K562 (cell line): ENCODE data around the gene MGAT4B. TPM values are rescaled to one million over a fixed set of nuclear protein-coding genes. Genes with fewer than 3 reads are reported as not detected.

Source experiments
- ATAC-seq: fragments of 200-7000 bp; cut with Tn5 transposase; 3 replicates; pipeline ENCODE4 v1.9.1; 2020; ENCODE audit warnings: moderate library complexity
- BruUV-seq: library from RNA; stranded (reverse); fragments of 400-500 nt; replicated peaks from 2 replicates; lab custom pipeline; 2021; lab: Mats Ljungman, UMichigan
- CTCF ChIA-PET: fragments of 300-600 bp; formaldehyde crosslinking; extraction: SDS; loops from one replicate; lab custom pipeline; 2021; ENCODE audit warnings: low intra/inter-chr PET ratio; lab: Yijun Ruan, JAX
- POLR2A ChIA-PET: fragments of 300-600, 350-650 bp; sonication (Branson Sonifier 250); formaldehyde crosslinking; extraction: SDS; loops from one replicate; lab custom pipeline; 2021; ENCODE audit warnings: antibody characterized with exemption, inconsistent platforms; lab: Yijun Ruan, JAX
- DNase-seq, 4 experiments: peaks; one replicate each; pipeline versions ENCODE4 v3.0.0 to v3.0.0-alpha.2; 2011 to 2018; ENCODE audit warnings: low spot score in 3 of 4, mixed read lengths in 3 of 4; ENCODE audit errors: extremely low read depth in 1 of 4
- FAIRE-seq: peaks from 2 replicates; lab custom pipeline; 2011; peaks lifted over from hg19 to GRCh38; lab: Jason Lieb, UNC
- H2AFZ ChIP-seq: 2 replicates; pipeline ENCODE4 v1.6.0; 2011; ENCODE audit warnings: low read depth, low read length, control low read depth, inconsistent platforms
- H3K27ac ChIP-seq: fragments of 200-600 bp; 3 replicates; pipeline ENCODE4 v1.8.0; 2011; ENCODE audit warnings: low read depth, mild to moderate bottlenecking, control low read depth, inconsistent platforms, low read length, moderate library complexity, mixed read lengths; ENCODE audit errors: extremely low read depth
- H3K27me3 ChIP-seq, 2 experiments: fragments of 300-600 bp in 1 of 2; 2 replicates in 1 of 2; 3 replicates in 1 of 2; pipeline versions ENCODE4 v1.6.0 to v1.8.0; 2011; ENCODE audit warnings: inconsistent platforms in 2 of 2, low read length in 2 of 2, mild to moderate bottlenecking in 1 of 2, mixed read lengths in 1 of 2, moderate library complexity in 1 of 2; ENCODE audit not compliant: control insufficient read depth in 2 of 2, insufficient read depth in 2 of 2
- H3K36me3 ChIP-seq: fragments of 300-600 bp; 3 replicates; pipeline ENCODE4 v1.8.0; 2011; ENCODE audit warnings: mild to moderate bottlenecking, low read length, inconsistent platforms; ENCODE audit not compliant: control insufficient read depth, insufficient read depth
- H3K4me1 ChIP-seq, 2 experiments: fragments of 200-600 bp in 1 of 2; replicated peaks in 1 of 2; 2 replicates in 1 of 2; 3 replicates in 1 of 2; pipeline versions ENCODE4 v1.5.1 to v1.8.0; 2011; ENCODE audit warnings: inconsistent platforms in 2 of 2, low read length in 2 of 2, mild to moderate bottlenecking in 1 of 2, mixed read lengths in 1 of 2, moderate library complexity in 1 of 2; ENCODE audit not compliant: control insufficient read depth in 2 of 2, insufficient read depth in 2 of 2
- H3K4me2 ChIP-seq: 2 replicates; pipeline ENCODE4 v1.6.1; 2011; ENCODE audit warnings: low read length, control low read depth, inconsistent platforms, mixed read lengths; ENCODE audit not compliant: insufficient read depth
- H3K4me3 ChIP-seq: fragments of 200-600 bp; sonication (generic), shearing (Covaris generic); 2 replicates; pipeline ENCODE4 v1.5.1; 2016; ENCODE audit warnings: control low read depth, inconsistent platforms
- H3K79me2 ChIP-seq: fragments of 200-600 bp; 3 replicates; pipeline ENCODE4 v1.8.0; 2011; ENCODE audit warnings: low read length, inconsistent platforms; ENCODE audit not compliant: control insufficient read depth, insufficient read depth
- H3K9ac ChIP-seq, 2 experiments: 2 replicates each; pipeline versions ENCODE4 v1.6.0 to v1.6.1; 2011; ENCODE audit warnings: low read depth in 2 of 2, low read length in 2 of 2, control low read depth in 1 of 2, inconsistent platforms in 1 of 2, mild to moderate bottlenecking in 1 of 2, mixed read lengths in 1 of 2; ENCODE audit not compliant: insufficient read depth in 1 of 2
- H3K9me1 ChIP-seq: one replicate; pipeline ENCODE4 v1.6.0; 2011; ENCODE audit warnings: inconsistent platforms, mild to moderate bottlenecking, low read length, moderate library complexity; ENCODE audit not compliant: control insufficient read depth, insufficient read depth
- H3K9me3 ChIP-seq: replicated peaks from 2 replicates; pipeline ENCODE4 v1.5.1; 2011; ENCODE audit warnings: low read depth, low read length, inconsistent platforms; ENCODE audit not compliant: control insufficient read depth, insufficient read depth
- H4K20me1 ChIP-seq: replicated peaks from 2 replicates; pipeline ENCODE4 v1.6.1; 2011; ENCODE audit warnings: low read length, inconsistent platforms, mixed read lengths; ENCODE audit not compliant: control insufficient read depth, insufficient read depth
- BRF1 ChIP-seq: IDR thresholded peaks from 3 replicates; pipeline ENCODE4 v1.6.1; 2011; ENCODE audit warnings: borderline replicate concordance, mild to moderate bottlenecking; ENCODE audit not compliant: insufficient read length; ENCODE audit errors: extremely low read depth
- DMBX1 ChIP-seq: fragments of 250-450 bp; sonication (Bioruptor Pico); IDR thresholded peaks from 2 replicates; pipeline ENCODE4 v1.8.0; 2022; ENCODE audit warnings: inconsistent platforms, mild to moderate bottlenecking, moderate library complexity, borderline replicate concordance
- GABPA ChIP-seq: fragments of 200-800 bp; sonication (Bioruptor generic); conservative IDR thresholded peaks from 2 replicates; pipeline ENCODE4 v1.6.1; 2016; ENCODE audit warnings: low read depth, missing genetic modification characterization, missing compliant biosample characterization
- SRSF1 ChIP-seq: fragments of 200-400 bp; formaldehyde crosslinking; IDR thresholded peaks from 2 replicates; pipeline ENCODE4 v1.6.1; 2017; ENCODE audit warnings: mild to moderate bottlenecking, low read depth, low read length, moderate library complexity
- WHSC1 ChIP-seq: IDR thresholded peaks from one replicate; pipeline ENCODE4 v1.6.1; 2012; ENCODE audit warnings: low read length, control low read depth, inconsistent platforms
- ZFP1 ChIP-seq: fragments of 450-650 bp; formaldehyde crosslinking; IDR thresholded peaks from 2 replicates; pipeline ENCODE4 v1.4.0; 2020; ENCODE audit warnings: mild to moderate bottlenecking, mixed read lengths
- ZNF282 ChIP-seq: sonication (generic); formaldehyde crosslinking; IDR thresholded peaks from 2 replicates; pipeline ENCODE4 v1.8.1; 2023; ENCODE audit warnings: missing genetic modification reagents
- ZNF316 ChIP-seq: fragments of 450-650 bp; IDR thresholded peaks from 2 replicates; pipeline ENCODE4 v1.6.1; 2016
- ZNF717 ChIP-seq: fragments of 250-450 bp; sonication (Bioruptor Pico); IDR thresholded peaks from 2 replicates; pipeline ENCODE4 v1.5.0; 2021
- WGBS: fragments of 100-300 bp; shearing (Covaris generic); methylation state at CpG from one replicate; pipeline ENCODE4 v1.1.6; 2016; ENCODE audit warnings: low coverage, mixed read lengths; ENCODE audit not compliant: insufficient coverage; ENCODE audit errors: missing lambda C conversion rate; 5-methylcytosine and 5-hydroxymethylcytosine counted together
- in situ Hi-C: fragments of 300-500 bp; cut with MboI; formaldehyde crosslinking; loops from 4 replicates; pipeline ENCODE4 v1.15.0; 2018; ENCODE audit warnings: inconsistent platforms, mixed read lengths
- intact Hi-C: fragments of 100-400 bp; cut with micrococcal nuclease; formaldehyde crosslinking; loops from 2 replicates; pipeline ENCODE4 v1.14.2; 2022
- polyA plus RNA-seq, 8 experiments: library from polyadenylated mRNA; depleted of rRNA in 4 of 8; stranded (reverse) in 5 of 8; unstranded in 3 of 8; fragments of >200 nt; fragmentation: Nextera tagmentation in 2 of 8; fragmentation: Illumina TruSeq in 1 of 8; extraction: Ambion mirVana in 2 of 8; extraction: Trizol in 1 of 8; gene quantifications; 2 replicates each; pipeline versions ENCODE4 v1.2.1 to v1.2.3, GENCODE V29; 2011 to 2014; ENCODE audit warnings: inconsistent platforms in 1 of 8, missing spikeins in 1 of 8
- total RNA-seq, 7 experiments: library from RNA; depleted of rRNA in 6 of 7; stranded (reverse); fragments of >200 nt in 6 of 7; fragmentation: Illumina TruSeq in 2 of 7; extraction: Trizol in 2 of 7; gene quantifications; 2 replicates each; pipeline versions ENCODE4 v1.2.1 to v1.2.3, GENCODE V29; 2011 to 2021; ENCODE audit warnings: low replicate concordance in 1 of 7
- TF ChIP-seq, protein P1 (sequence below): sonication (generic); formaldehyde crosslinking; IDR thresholded peaks from 2 replicates; pipeline ENCODE4 v1.8.0; 2023; ENCODE audit warnings: mild to moderate bottlenecking, missing genetic modification reagents
- TF ChIP-seq, protein P2 (sequence below): sonication (generic); formaldehyde crosslinking; IDR thresholded peaks from 2 replicates; pipeline ENCODE4 v1.8.0; 2022; ENCODE audit warnings: mild to moderate bottlenecking, missing genetic modification reagents, borderline replicate concordance

MGAT4B gene
- total and polyA plus RNA-seq, 9 of the 15 experiments (the other 6 are each of a cell fraction or from before 2014, with no cell fraction given) = 0.34 to 133 (median 75.4) TPM

DNA sequence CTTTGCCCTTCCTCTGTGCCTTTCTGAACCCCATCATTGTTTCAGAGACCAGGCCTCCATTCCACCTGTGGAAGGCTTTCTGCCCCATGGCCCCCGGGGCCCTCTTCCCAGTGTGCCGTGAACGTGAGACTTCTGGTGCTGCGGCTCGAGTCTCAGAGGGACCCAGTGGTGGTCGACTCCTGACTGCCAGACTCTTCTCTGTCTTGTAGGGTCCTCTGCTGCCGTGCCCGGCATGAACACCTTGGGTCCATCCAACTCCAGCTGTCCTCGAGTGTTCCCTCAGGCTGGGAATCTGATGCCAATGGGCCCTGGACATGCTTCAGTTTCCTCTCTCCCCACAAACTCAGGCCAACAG, 33.0 kb downstream of the MGAT4B start:
- FAIRE-seq (no peak), ATAC-seq (no peak), DNase-seq (no peak)
- H2AFZ ChIP-seq = no peak overlapping the region
- no peaks in the 10 kb centered on the region for H3K9me3 ChIP-seq
- H3K36me3 ChIP-seq = peaks cover 89% of the 10 kb centered on the region
- no peak overlapping the region for H3K4me3 ChIP-seq
- H3K79me2 ChIP-seq = 0 out of 3 replicates have a peak, but pooled peaks cover 4% of the 10 kb centered on the region
- H4K20me1 ChIP-seq = peaks cover 5% of the 10 kb centered on the region; the same call in 1 of the 2 replicates
- H3K27ac ChIP-seq = no peak overlapping the region
- ChIA-PET POLR2A (no interaction called here), CTCF (no interaction called here)
- H3K27me3 ChIP-seq = no peaks in the 10 kb centered on the region
- H3K9ac ChIP-seq = no peak overlapping the region; a peak in 1 of 4 replicates
- intact Hi-C loops (no loop called here), in situ Hi-C loops (no loop called here)
- BruUV-seq = no TSS peak
- H3K9me1 ChIP-seq = peaks cover 3% of the 10 kb centered on the region
- 97% methylated on average over 6 of the region's 9 CpGs for WGBS
- H3K4me1 ChIP-seq = peaks cover 0 to 13% of the 10 kb centered on the region in 2 experiments; a peak in 1 of 5 replicates
- H3K4me2 ChIP-seq = no peak overlapping the region
- TF ChIP-seq SRSF1 = no peak
- no peak for TF ChIP-seq WHSC1
- no peak for TF ChIP-seq ZNF282 (CRISPR knock-in tag)
- TF ChIP-seq DMBX1 (CRISPR knock-in tag) = no peak
- no peak for TF ChIP-seq GABPA
- no peak for TF ChIP-seq ZNF316
- no peak for TF ChIP-seq BRF1

DNA sequence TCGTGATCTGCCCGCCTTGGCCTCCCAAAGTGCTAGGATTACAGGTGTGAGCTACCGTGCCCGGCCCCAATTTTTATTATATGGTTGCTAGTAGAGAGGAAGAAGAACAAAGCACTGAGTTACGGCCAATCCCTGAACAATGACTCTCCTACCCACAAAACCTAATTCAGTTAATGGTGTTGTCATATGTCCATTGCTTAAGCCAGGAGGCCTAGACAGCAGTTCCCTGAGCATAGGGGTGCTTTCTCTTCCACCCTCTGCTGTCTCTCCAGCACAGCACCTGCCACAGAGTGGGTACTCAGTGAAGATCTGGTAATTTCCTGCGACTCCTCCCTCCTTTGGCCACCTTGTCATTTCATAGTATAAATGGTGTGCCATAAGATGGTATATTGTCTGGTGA, 34.3 kb downstream of the MGAT4B start:
- Histone ChIP-seq H3K9me1 (peaks cover 3% of the 10 kb centered on the region), H3K9ac (no peak overlapping the region), H3K4me2 (no peak overlapping the region), H3K36me3 (peaks cover 91% of the 10 kb centered on the region), H4K20me1 (peaks cover 5% of the 10 kb centered on the region; the same call in 1 of the 2 replicates), H3K79me2 (peaks cover 11% of the 10 kb centered on the region), H3K27me3 (no peaks in the 10 kb centered on the region), H3K4me1 (peaks cover 0 to 13% of the 10 kb centered on the region in 2 experiments; a peak in 2 of 5 replicates), H3K27ac (no peak overlapping the region), H3K4me3 (no peak overlapping the region), H3K9me3 (no peaks in the 10 kb centered on the region), H2AFZ (no peak overlapping the region)
- CTCF ChIA-PET = no interaction called here
- no peak for DNase-seq
- no peak for ATAC-seq
- POLR2A ChIA-PET = interaction anchor here (1.2 kb wide), 1 partner anchor 9 kb away, joined by 6 read pairs; no protein-coding TSS in a partner anchor
- no TSS peak for BruUV-seq
- no peak for FAIRE-seq
- in situ Hi-C loops = no loop called here
- intact Hi-C loops = no loop called here
- WGBS = 95% methylated on average over 6 of the region's 6 CpGs
- no peak for TF ChIP-seq ZFP1
- TF ChIP-seq, protein P1, sequence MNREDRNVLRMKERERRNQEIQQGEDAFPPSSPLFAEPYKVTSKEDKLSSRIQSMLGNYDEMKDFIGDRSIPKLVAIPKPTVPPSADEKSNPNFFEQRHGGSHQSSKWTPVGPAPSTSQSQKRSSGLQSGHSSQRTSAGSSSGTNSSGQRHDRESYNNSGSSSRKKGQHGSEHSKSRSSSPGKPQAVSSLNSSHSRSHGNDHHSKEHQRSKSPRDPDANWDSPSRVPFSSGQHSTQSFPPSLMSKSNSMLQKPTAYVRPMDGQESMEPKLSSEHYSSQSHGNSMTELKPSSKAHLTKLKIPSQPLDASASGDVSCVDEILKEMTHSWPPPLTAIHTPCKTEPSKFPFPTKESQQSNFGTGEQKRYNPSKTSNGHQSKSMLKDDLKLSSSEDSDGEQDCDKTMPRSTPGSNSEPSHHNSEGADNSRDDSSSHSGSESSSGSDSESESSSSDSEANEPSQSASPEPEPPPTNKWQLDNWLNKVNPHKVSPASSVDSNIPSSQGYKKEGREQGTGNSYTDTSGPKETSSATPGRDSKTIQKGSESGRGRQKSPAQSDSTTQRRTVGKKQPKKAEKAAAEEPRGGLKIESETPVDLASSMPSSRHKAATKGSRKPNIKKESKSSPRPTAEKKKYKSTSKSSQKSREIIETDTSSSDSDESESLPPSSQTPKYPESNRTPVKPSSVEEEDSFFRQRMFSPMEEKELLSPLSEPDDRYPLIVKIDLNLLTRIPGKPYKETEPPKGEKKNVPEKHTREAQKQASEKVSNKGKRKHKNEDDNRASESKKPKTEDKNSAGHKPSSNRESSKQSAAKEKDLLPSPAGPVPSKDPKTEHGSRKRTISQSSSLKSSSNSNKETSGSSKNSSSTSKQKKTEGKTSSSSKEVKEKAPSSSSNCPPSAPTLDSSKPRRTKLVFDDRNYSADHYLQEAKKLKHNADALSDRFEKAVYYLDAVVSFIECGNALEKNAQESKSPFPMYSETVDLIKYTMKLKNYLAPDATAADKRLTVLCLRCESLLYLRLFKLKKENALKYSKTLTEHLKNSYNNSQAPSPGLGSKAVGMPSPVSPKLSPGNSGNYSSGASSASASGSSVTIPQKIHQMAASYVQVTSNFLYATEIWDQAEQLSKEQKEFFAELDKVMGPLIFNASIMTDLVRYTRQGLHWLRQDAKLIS (CRISPR knock-in tag) = no peak
- TF ChIP-seq, protein P2, sequence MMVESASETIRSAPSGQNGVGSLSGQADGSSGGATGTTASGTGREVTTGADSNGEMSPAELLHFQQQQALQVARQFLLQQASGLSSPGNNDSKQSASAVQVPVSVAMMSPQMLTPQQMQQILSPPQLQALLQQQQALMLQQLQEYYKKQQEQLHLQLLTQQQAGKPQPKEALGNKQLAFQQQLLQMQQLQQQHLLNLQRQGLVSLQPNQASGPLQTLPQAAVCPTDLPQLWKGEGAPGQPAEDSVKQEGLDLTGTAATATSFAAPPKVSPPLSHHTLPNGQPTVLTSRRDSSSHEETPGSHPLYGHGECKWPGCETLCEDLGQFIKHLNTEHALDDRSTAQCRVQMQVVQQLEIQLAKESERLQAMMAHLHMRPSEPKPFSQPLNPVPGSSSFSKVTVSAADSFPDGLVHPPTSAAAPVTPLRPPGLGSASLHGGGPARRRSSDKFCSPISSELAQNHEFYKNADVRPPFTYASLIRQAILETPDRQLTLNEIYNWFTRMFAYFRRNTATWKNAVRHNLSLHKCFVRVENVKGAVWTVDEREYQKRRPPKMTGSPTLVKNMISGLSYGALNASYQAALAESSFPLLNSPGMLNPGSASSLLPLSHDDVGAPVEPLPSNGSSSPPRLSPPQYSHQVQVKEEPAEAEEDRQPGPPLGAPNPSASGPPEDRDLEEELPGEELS (CRISPR knock-in tag) = no peak
- no peak for TF ChIP-seq ZNF717
